Right ventricle myocardium inferior (tissue), 1 donor: ENCODE results near the gene IPO7. TPM values are rescaled to one million over a fixed set of nuclear protein-coding genes. Genes with fewer than 3 reads are reported as not detected.

Experiments used
- ATAC-seq: fragments of 200-7000 bp; cut with Tn5 transposase; one replicate; pipeline ENCODE4 v1.9.1; 2020; ENCODE audit warnings: mild to moderate bottlenecking, moderate library complexity
- DNase-seq: peaks from one replicate; pipeline ENCODE4 v3.0.0; 2021; ENCODE audit errors: missing footprints
- intact Hi-C: fragments of 100-400 bp; cut with DNase I; formaldehyde crosslinking; loops from one replicate; pipeline ENCODE4 v1.11.0; 2022
- total RNA-seq: library from RNA; stranded (reverse); fragmentation: NEBNext Ultra II Directional; extraction: Animal tissue kit (Norgen Biotek cat#: 25700); gene quantifications from one replicate; pipeline ENCODE4 v1.2.1, GENCODE V29; 2021
- donor health status: DM: no; HTN: yes; CAD: no; lungs with severe emphysema.

IPO7 gene
- total RNA-seq, 1 donor from 2014 or later = 130 TPM

- DNase-seq = no peak
- no peak for ATAC-seq
- intact Hi-C loops = no loop called here
Measured at GRCh38 chr11:9470765-9471164, 86.3 kb downstream of the IPO7 start.

GRCh38 chr11:9473408-9473807 is 89.0 kb downstream of the IPO7 start:
- ATAC-seq = no peak
- no peak for DNase-seq
- intact Hi-C loops = no loop called here

DNA sequence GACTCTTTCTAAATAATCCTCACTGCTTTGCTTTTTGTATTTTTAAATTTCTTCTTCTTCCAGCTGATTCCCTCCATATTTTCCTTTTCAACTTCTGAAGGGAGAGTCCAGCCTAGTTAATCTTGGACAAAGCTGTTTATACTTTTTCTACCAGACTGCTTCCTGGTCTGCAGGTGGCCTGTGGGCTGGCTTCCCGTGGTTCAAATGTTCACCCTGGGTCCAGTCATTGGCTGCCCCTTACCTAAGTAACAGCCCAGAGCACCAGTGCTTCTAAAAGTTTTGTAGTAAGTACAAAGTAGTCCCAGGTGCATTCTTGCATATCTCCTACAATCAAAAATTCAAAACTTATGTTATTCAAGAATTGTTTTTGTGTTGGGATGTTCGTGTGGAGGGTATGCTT is 95.4 kb downstream of the IPO7 start:
- no peak for ATAC-seq
- DNase-seq = no peak
- intact Hi-C loops = no loop called here

GRCh38 chr11:9489080-9489765 is 104.8 kb downstream of the IPO7 start:
- DNase-seq (no peak), ATAC-seq (no peak)
- intact Hi-C loops = no loop called here

DNA sequence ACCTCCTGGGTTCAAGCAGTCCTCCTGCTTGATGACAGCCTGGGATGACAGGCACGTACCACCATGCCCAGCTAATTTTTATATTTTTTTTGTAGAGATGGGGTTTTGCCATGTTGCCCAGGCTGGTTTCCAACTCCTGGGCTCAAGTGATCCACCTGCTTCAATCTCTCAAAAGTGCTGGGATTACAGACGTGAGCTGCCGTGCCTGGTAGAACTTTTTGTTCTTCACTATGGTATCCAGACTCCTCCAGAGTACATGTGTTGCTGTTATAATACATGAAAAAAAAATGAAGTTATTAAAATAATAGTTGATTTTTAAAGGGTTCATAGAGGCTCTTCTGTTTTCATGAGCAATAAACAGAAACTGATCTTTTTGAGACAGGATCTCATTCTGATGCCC is 105.9 kb downstream of the IPO7 start:
- intact Hi-C loops = no loop called here
- DNase-seq = no peak
- no peak for ATAC-seq

GRCh38 chr11:9493492-9493891 is 109.0 kb downstream of the IPO7 start:
- intact Hi-C loops = no loop called here
- DNase-seq (no peak), ATAC-seq (no peak)

- DNase-seq (no peak), ATAC-seq (no peak)
- intact Hi-C loops = no loop called here
Measured at GRCh38 chr11:9494316-9494715, 109.9 kb downstream of the IPO7 start.

DNA sequence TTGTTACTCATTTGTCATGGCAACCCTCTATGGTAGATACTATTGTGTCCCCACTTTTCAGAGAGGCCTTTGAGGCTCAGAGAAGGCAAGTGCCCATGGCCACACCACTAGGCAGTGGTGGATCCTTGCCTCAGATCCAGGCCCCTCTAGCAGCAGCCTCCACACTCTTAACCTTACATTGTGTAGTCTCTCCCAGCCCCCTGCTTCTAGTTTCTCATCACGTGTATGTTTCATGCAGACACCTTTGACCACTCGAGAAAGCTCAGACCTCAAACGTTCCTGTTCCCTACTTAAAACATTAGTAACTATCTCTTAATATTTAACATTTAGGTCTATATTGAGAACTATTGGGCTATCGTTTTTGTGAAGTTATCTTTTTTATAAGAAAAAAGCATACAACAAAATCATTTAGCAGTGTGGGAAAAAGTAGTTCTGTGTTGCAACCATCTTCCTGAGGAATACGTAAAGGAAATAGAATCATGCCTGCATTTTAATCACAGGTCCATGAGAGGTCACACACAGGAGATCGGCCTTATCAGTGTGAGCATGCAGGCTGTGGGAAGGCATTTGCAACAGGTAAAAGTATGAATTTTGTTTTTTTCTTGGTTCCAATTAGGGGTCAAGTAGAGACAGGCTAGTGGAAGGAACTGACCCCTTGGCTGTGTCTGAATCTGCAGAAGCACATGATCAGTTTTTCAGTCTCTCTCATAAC is 111.5 kb downstream of the IPO7 start:
- DNase-seq (no peak), ATAC-seq (no peak)
- intact Hi-C loops = no loop called here

Other genes with a start within 250 kb of the IPO7 start
- gene DENND5A, start 119.3 kb upstream of the IPO7 start, total RNA-seq = 105 TPM
- 17.4 TPM for gene TMEM41B, start 70.1 kb upstream of the IPO7 start, total RNA-seq
- 22.7 TPM for gene ZNF143, start 76.4 kb downstream of the IPO7 start, total RNA-seq
- 40.1 TPM for gene WEE1, start 189.0 kb downstream of the IPO7 start, total RNA-seq